Stimulated activated CD4-positive, alpha-beta T cell treated with anti-CD3 and anti-CD28 coated beads, Interleukin-12 subunit alpha, Interleukin-12 subunit beta, amount 100 ng/mL, for 48 hours (primary cell): ENCODE data around the gene CLEC1A.
"Not testable (repeated sequence)": the region's sequence is repeated elsewhere in the genome, so short reads cannot be mapped to it uniquely, and the experiment has no call there.

ENCODE experiments used
- DNase-seq, 3 donors: peaks; one replicate each; pipeline ENCODE4 v3.0.0-alpha.2; 2020; ENCODE audit warnings: low read depth in 2 of 3, low spot score in 1 of 3

The CLEC1A gene

GRCh38 chr12:10052193-10052913, 46.4 kb downstream of the CLEC1A start:
- DNase-seq, result no peak

- DNase-seq, result no peak
These were observed 50.3 kb downstream of the CLEC1A start for GRCh38 chr12:10048526-10048925.

- no peak for DNase-seq
These were observed 56.6 kb downstream of the CLEC1A start for GRCh38 chr12:10042167-10042566.

GRCh38 chr12:10033783-10034545, 64.8 kb downstream of the CLEC1A start:
- no peak for DNase-seq

DNA sequence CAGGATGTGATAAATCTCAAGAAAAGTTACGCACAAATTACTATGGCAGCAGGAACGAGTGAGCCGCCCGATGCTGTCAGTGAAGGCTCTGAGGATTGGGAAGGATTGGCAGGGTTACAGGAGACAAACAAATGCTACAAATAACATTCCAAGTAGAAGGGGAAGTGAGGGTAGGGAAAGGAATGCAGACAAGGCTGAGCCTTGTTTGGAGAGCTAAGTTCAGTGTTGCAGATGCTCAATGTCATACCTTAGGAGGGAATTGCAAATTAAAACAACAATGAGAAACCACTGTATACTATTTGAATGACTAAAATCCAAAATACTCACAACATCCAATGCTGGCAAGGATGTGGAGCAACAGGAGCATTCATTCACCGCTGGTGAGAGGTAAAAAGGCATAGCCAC, 67.0 kb downstream of the CLEC1A start:
- no peak for DNase-seq

DNA sequence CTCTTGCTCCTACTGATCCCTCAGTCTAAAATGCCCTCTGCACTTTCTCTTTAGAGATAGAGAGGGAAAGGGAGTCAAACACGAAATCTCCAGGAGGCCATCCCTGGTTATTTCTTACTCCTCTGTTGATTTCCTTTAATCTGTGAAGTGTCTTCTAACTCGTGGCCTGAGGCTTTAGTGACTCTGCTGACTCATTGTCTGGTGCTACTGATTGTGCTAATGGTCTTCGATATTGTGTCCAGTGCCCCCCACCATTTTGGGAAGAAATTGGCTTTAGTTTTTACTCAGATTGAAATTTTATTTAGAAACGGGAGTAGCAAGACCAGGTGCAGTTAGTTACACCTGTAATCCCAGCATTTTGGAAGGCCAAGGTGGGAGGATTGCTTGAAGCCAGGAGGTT, 67.5 kb downstream of the CLEC1A start:
- DNase-seq, result no peak

GRCh38 chr12:10030446-10030845, 68.3 kb downstream of the CLEC1A start, which contains the start of gene CLEC9A:
Gene CLEC9A (plus strand): TSS chr12:10030682. CDS start chr12:10052688, 22,006 bp downstream.
- no peak for DNase-seq

- no peak for DNase-seq
These were observed 71.1 kb downstream of the CLEC1A start for GRCh38 chr12:10027721-10028120.

- DNase-seq, result no peak
These were observed 71.5 kb downstream of the CLEC1A start for GRCh38 chr12:10027311-10027710.

- not testable (repeated sequence) for DNase-seq
These were observed 72.1 kb downstream of the CLEC1A start for GRCh38 chr12:10026666-10027065.

DNA sequence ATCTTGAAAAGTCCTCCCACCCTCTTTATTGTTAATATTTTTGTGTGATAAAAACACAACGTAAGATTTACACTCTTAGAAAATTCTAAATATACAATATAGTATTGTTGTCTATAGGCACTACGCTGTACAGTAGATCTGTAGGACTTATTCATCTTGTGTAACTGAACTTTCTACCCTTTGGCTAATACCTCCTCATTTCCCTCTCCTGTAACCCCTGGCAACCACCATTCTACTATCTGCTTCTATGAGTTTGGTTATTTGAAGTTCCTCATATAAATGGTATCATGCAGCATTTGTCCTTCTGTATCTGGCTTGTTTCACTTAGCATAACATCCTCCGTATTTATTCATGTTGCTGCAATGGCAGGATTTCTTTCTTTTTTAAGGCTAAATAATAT, 73.5 kb downstream of the CLEC1A start:
- no peak for DNase-seq

DNA sequence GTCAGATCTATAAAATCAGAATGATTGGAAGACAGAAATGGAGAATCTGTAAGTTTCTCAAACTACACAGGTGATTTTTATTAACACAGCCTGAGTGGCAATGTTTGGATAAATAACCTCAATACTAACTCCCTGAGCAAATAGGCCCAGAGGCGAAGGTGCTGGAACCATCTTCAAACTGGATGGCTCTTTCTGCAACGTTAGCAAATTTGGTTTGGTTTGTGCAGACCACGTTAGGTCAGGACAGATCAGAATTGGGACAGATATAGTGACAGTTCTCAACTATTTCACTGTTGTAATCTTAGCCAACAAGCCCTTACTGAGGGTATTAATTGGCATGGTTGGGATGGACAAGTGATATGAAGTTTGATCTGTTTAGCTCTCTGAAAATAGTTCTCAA, 77.4 kb downstream of the CLEC1A start:
- DNase-seq, result no peak
